NAMALWA (cell line): ENCODE measurements around the gene CCDC179.

Source experiments
- DNase-seq: peaks from one replicate; pipeline ENCODE4 v3.0.0-alpha.2; 2015; ENCODE audit warnings: low spot score

Gene CCDC179

GRCh38 chr11:22807855-22808570, 52.3 kb downstream of the CCDC179 start:
- peak; percentile 36 for DNase-seq

DNA sequence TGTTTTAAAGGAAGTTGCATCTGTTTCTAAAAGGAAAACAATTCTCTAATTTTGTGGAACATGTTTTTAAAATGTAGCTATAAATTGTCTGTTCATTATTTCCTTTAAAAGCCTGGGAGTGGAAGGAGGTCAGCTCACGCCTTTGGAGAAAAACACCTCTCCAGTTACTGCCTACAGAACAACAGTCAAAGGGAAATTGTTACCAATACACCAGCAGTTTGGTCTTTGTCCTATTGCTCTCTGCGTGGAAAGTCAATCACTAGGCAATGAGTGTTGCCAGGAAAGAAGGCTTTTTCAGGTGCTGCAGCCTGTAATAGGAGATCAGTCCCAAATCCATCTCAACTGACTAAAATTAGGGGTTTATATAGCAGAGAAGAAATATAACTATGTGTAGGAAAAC, 52.9 kb downstream of the CCDC179 start:
- DNase-seq: no peak

DNA sequence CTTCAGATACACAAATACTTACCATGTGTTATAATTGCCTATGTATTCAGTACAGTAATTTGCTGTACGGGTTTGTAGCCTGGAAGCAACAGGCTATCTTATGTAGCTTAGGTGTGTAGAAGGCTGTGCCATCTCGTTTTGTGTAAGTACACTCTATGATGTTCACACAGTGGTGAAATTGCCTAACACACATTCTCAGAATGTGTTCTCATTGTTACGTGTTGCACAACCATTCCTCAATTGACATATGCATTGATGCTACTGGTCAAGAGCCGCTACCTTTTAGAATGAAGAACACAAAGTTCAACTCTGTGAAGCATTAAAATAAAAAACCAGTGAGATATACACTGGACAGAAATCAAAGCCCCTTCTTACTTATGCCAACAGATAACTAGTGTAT, 57.4 kb downstream of the CCDC179 start:
- no peak for DNase-seq

DNA sequence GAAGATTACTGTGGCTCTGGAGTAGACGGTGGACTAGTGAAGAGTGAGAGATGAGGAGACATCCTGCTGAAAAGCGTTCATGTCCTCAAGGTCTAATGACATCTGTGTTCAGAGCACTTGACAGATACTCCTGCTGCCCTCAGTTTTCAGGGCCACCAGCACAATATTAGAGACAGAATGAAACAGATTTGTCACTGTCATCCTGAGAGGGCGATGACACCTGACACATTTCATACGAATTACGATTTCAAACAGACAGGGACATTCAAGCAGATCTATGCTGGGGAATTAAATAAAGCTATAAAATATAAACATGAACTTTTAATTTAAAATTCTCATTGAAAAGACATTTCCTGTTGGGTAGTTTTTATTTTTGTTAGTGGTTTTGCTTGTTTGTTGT, 59.8 kb downstream of the CCDC179 start:
- DNase-seq: no peak

DNA sequence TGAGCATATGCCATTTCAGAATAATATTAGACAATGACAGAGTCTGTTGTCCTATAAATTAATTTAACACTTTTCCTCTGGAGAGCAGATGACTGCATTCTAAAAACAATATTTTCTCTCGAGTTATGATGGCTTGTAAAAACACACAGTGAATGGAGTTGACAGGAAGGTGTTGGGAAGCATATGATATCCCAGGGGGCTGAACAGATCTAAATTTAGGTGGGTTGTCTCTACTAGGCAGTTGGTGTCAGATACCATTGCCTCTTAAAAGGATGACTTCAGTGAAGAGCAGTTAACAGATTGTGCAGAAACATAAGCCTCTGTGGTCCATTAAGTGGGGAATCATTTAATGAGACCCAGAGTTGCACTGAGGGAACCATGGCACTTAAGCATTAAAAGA, 61.4 kb downstream of the CCDC179 start:
- DNase-seq: no peak

- no peak for DNase-seq
Observed at GRCh38 chr11:22797047-22797446, 63.2 kb downstream of the CCDC179 start.
